ENCODE measurements around the gene FGFBP2.

DNA sequence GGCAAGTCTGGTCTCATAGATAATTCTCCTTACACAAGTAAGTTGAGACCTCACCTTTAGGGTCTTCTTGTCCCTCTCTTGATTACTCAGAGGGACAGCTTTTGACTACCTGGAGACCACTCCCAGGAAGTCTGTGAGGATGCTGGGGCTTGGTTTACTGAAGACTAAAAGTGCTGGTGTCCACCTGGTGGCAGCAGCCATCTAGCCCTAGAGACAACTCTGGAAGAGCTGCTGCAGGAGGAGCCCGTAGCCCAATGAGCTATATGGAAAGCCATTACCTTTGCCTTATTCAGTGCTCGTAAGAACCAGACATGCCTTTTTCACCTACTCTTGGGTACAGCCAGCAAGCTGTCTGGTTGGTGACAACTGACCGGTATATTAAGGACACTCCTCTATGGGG lies 7.3 kb downstream of the FGFBP2 start:
- TF ChIP-seq, protein P1, sequence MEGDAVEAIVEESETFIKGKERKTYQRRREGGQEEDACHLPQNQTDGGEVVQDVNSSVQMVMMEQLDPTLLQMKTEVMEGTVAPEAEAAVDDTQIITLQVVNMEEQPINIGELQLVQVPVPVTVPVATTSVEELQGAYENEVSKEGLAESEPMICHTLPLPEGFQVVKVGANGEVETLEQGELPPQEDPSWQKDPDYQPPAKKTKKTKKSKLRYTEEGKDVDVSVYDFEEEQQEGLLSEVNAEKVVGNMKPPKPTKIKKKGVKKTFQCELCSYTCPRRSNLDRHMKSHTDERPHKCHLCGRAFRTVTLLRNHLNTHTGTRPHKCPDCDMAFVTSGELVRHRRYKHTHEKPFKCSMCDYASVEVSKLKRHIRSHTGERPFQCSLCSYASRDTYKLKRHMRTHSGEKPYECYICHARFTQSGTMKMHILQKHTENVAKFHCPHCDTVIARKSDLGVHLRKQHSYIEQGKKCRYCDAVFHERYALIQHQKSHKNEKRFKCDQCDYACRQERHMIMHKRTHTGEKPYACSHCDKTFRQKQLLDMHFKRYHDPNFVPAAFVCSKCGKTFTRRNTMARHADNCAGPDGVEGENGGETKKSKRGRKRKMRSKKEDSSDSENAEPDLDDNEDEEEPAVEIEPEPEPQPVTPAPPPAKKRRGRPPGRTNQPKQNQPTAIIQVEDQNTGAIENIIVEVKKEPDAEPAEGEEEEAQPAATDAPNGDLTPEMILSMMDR (conservative IDR thresholded peaks at IDR 0.05): no peak
- TF ChIP-seq EZH2 (IDR thresholded peaks at IDR 0.05; ENCODE audit: low read depth): no peak

Data from PC-9 (cell line).